K562 (cell line): Measurements from ENCODE around the gene NTRK1. TPM values are rescaled to one million over a fixed set of nuclear protein-coding genes. Genes with fewer than 3 reads are reported as not detected.

Experiments
- CBFA2T3 ChIP-seq: fragments of 450-650 bp; IDR thresholded peaks from 2 replicates; pipeline ENCODE4 v1.6.1; 2017
- CBX1 ChIP-seq: sonication (generic); IDR thresholded peaks from 2 replicates; pipeline ENCODE4 v1.6.1; 2016; ENCODE audit warnings: antibody characterized with exemption, low read depth, mild to moderate bottlenecking
- CEBPZ ChIP-seq: fragments of 150-350 bp; IDR thresholded peaks from 2 replicates; pipeline ENCODE4 v1.6.1; 2014; ENCODE audit warnings: low read depth, mild to moderate bottlenecking, low read length, borderline replicate concordance
- CHD1 ChIP-seq: fragments of 200-600 bp; sonication (generic); IDR thresholded peaks from one replicate; pipeline ENCODE4 v1.6.1; 2012; ENCODE audit warnings: mild to moderate bottlenecking, moderate library complexity, low read length, inconsistent platforms
- CREB3 ChIP-seq: fragments of 450-650 bp; conservative IDR thresholded peaks from 2 replicates; pipeline ENCODE4 v1.6.1; 2016; ENCODE audit warnings: missing genetic modification characterization, low read depth, mild to moderate bottlenecking, missing compliant biosample characterization, moderate library complexity
- KDM5B ChIP-seq: fragments of 200-600 bp; sonication (generic); IDR thresholded peaks from 2 replicates; pipeline ENCODE4 v1.6.1; 2012; ENCODE audit warnings: low read depth, mild to moderate bottlenecking, moderate library complexity, low read length, control low read depth, inconsistent platforms; ENCODE audit not compliant: insufficient replicate concordance
- MEF2D ChIP-seq: conservative IDR thresholded peaks from 2 replicates; pipeline ENCODE4 v1.6.1; 2016; ENCODE audit warnings: low read depth, missing genetic modification characterization, missing compliant biosample characterization
- MXI1 ChIP-seq: IDR thresholded peaks from 2 replicates; pipeline ENCODE4 v1.6.1; 2011; ENCODE audit warnings: low read depth, mild to moderate bottlenecking, improper control_type of control experiment, low read length
- SRSF9 ChIP-seq: fragments of 200-400 bp; formaldehyde crosslinking; IDR thresholded peaks from 2 replicates; pipeline ENCODE4 v1.6.1; 2017; ENCODE audit warnings: low read depth, low read length, borderline replicate concordance
- ZFP30 ChIP-seq: fragments of 250-450 bp; sonication (Bioruptor Pico); IDR thresholded peaks from 2 replicates; pipeline ENCODE4 v1.8.0; 2022; ENCODE audit warnings: moderate library complexity, mild to moderate bottlenecking, inconsistent platforms, borderline replicate concordance
- ZKSCAN8 ChIP-seq: fragments of 200-800 bp; sonication (Bioruptor generic); IDR thresholded peaks from 2 replicates; pipeline ENCODE4 v1.6.1; 2016; ENCODE audit warnings: missing genetic modification characterization, missing compliant biosample characterization
- ZNF12 ChIP-seq: sonication (generic); formaldehyde crosslinking; IDR thresholded peaks from 2 replicates; pipeline ENCODE4 v1.4.0; 2020; ENCODE audit warnings: mild to moderate bottlenecking, missing genetic modification reagents
- ZNF76 ChIP-seq: fragments of 250-450 bp; sonication (Bioruptor Pico); IDR thresholded peaks from 2 replicates; pipeline ENCODE4 v1.4.0; 2020; ENCODE audit warnings: mild to moderate bottlenecking, moderate library complexity, borderline replicate concordance
- polyA plus RNA-seq, 8 experiments: library from polyadenylated mRNA; depleted of rRNA in 4 of 8; stranded (reverse) in 5 of 8; unstranded in 3 of 8; fragments of >200 nt; fragmentation: Nextera tagmentation in 2 of 8; fragmentation: Illumina TruSeq in 1 of 8; extraction: Ambion mirVana in 2 of 8; extraction: Trizol in 1 of 8; gene quantifications; 2 replicates each; pipeline versions ENCODE4 v1.2.1 to v1.2.3, GENCODE V29; 2011 to 2014; ENCODE audit warnings: inconsistent platforms in 1 of 8, missing spikeins in 1 of 8
- total RNA-seq, 7 experiments: library from RNA; depleted of rRNA in 6 of 7; stranded (reverse); fragments of >200 nt in 6 of 7; fragmentation: Illumina TruSeq in 2 of 7; extraction: Trizol in 2 of 7; gene quantifications; 2 replicates each; pipeline versions ENCODE4 v1.2.1 to v1.2.3, GENCODE V29; 2011 to 2021; ENCODE audit warnings: low replicate concordance in 1 of 7

Gene NTRK1
- total and polyA plus RNA-seq, 9 of the 15 experiments (the other 6 are each of a cell fraction or from before 2014, with no cell fraction given), result 0.46 to 30.0 (median 7.9) TPM

- TF ChIP-seq ZNF12 (peak; percentile 39; the same call in 1 of the 2 replicates), CBX1 (no peak), MXI1 (no peak), ZKSCAN8 (CRISPR knock-in tag) (no peak), CREB3 (tag) (no peak), SRSF9 (no peak), CEBPZ (no peak), ZNF76 (CRISPR knock-in tag) (no peak), ZFP30 (CRISPR knock-in tag) (no peak), CBFA2T3 (peak; percentile 28; the same call in 1 of the 2 replicates), KDM5B (peak; percentile 33), MEF2D (tag) (0 out of 2 replicates have a peak, but pooled peaks have one; percentile 6), CHD1 (no peak)
These were observed 52.5 kb downstream of the NTRK1 start (continued) for GRCh38 chr1:156912861-156913808.
